ENCODE data around the gene ADAM22. TPM values are rescaled to one million over a fixed set of nuclear protein-coding genes. Genes with fewer than 3 reads are reported as not detected.

The ADAM22 gene
- total and polyA plus RNA-seq, 2 donors from 2014 or later = 2.2 to 7.9 TPM

- Histone ChIP-seq H3K4me3 (ENCODE audit: low read length in 3 of 3) (no peak overlapping the region), H3K4me1 (ENCODE audit: control insufficient read depth in 2 of 3, insufficient read depth in 2 of 3, low read depth in 1 of 3, low read length in 3 of 3) (no peaks in the 10 kb centered on the region), H3K27me3 (ENCODE audit: control insufficient read depth, insufficient read depth, low read length) (no peaks in the 10 kb centered on the region), H3K27ac (ENCODE audit: low read depth in 2 of 2, low read length in 2 of 2) (no peak overlapping the region), H3K36me3 (ENCODE audit: control insufficient read depth in 2 of 3, insufficient read depth in 3 of 3, low read length in 3 of 3) (no peaks in the 10 kb centered on the region), H3K9ac (ENCODE audit: low read length in 3 of 3) (no peak overlapping the region), H3K9me3 (ENCODE audit: control insufficient read depth in 2 of 3, insufficient read depth in 1 of 3, low read length in 3 of 3) (no peaks in the 10 kb centered on the region)
- intact Hi-C loops (cut with DNase I) = no loop called here
- DNase-seq (no peak), FAIRE-seq (no peak)
- TF ChIP-seq, protein P1, sequence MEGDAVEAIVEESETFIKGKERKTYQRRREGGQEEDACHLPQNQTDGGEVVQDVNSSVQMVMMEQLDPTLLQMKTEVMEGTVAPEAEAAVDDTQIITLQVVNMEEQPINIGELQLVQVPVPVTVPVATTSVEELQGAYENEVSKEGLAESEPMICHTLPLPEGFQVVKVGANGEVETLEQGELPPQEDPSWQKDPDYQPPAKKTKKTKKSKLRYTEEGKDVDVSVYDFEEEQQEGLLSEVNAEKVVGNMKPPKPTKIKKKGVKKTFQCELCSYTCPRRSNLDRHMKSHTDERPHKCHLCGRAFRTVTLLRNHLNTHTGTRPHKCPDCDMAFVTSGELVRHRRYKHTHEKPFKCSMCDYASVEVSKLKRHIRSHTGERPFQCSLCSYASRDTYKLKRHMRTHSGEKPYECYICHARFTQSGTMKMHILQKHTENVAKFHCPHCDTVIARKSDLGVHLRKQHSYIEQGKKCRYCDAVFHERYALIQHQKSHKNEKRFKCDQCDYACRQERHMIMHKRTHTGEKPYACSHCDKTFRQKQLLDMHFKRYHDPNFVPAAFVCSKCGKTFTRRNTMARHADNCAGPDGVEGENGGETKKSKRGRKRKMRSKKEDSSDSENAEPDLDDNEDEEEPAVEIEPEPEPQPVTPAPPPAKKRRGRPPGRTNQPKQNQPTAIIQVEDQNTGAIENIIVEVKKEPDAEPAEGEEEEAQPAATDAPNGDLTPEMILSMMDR (IDR thresholded peaks at IDR 0.05; ENCODE audit: borderline replicate concordance, extremely low read depth, insufficient read depth) = no peak
Measured at GRCh38 chr7:88069093-88069492, 135.0 kb downstream of the ADAM22 start.

DNA sequence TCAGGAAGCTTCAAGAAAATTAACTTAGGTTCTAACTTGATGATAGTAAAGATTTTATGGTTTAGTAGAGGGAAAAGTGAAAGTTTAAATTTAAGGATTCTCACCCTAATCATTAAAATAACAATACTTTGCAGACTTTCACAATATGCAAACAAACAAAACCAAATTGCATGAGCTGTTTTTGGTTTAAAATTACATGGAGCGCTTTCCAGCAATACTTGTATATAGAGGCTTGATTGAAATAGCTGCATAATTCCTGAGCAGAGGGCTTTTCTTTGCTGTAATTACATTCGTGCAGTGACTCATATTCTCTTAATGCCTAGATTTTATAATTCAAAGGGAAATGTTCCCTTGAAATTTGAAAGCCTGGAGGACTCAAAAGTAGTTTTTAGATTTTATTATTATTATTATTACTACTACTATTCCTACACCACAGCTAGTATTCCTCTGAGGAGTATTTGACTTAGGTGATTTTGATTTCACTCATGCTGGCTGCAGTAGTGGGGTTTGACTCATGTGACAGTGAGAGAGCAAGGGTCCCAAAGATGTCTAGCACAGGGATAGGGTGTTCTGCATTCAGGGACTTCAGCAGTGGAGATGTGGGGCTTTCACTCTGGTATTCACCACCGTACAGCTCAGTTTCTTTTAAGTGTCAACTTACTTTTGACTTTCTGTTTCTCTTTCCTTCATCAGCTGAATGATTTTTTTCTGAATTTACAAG is 138.1 kb downstream of the ADAM22 start:
- FAIRE-seq = no peak
- Histone ChIP-seq H3K4me1 (ENCODE audit: control insufficient read depth in 2 of 3, insufficient read depth in 2 of 3, low read depth in 1 of 3, low read length in 3 of 3) (no peaks in the 10 kb centered on the region), H3K9me3 (ENCODE audit: control insufficient read depth in 2 of 3, insufficient read depth in 1 of 3, low read length in 3 of 3) (no peaks in the 10 kb centered on the region), H3K9ac (ENCODE audit: low read length in 3 of 3) (no peak overlapping the region), H3K27me3 (ENCODE audit: control insufficient read depth, insufficient read depth, low read length) (no peaks in the 10 kb centered on the region), H3K36me3 (ENCODE audit: control insufficient read depth in 2 of 3, insufficient read depth in 3 of 3, low read length in 3 of 3) (no peaks in the 10 kb centered on the region), H3K4me3 (ENCODE audit: low read length in 3 of 3) (no peak overlapping the region), H3K27ac (ENCODE audit: low read depth in 2 of 2, low read length in 2 of 2) (no peak overlapping the region)
- no peak for DNase-seq
- TF ChIP-seq, protein P1 (IDR thresholded peaks at IDR 0.05; ENCODE audit: borderline replicate concordance, extremely low read depth, insufficient read depth) = no peak
- intact Hi-C loops (cut with DNase I) = no loop called here

DNA sequence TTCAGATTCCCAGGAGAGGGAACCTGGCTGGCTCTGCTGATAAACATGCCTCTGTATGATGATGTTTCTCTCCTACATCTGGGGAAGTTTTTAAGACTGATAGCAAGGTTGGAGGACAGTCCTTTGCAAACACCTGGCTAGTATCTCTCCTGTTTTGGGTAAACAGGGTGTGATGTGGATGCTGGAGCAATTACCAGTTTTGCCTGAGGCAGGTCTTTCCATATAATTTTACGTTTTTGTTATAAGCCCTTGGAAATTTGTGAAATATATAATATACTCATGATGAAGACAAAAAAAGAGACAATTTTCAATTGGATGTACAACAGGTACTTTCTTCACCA is 138.6 kb downstream of the ADAM22 start:
- H3K9me3 ChIP-seq (ENCODE audit: control insufficient read depth in 2 of 3, insufficient read depth in 1 of 3, low read length in 3 of 3) = no peaks in the 10 kb centered on the region
- TF ChIP-seq, protein P1 (IDR thresholded peaks at IDR 0.05; ENCODE audit: borderline replicate concordance, extremely low read depth, insufficient read depth) = no peak
- no peak for DNase-seq
- H3K36me3 ChIP-seq (ENCODE audit: control insufficient read depth in 2 of 3, insufficient read depth in 3 of 3, low read length in 3 of 3) = no peaks in the 10 kb centered on the region
- H3K27ac ChIP-seq (ENCODE audit: low read depth in 2 of 2, low read length in 2 of 2) = no peak overlapping the region
- H3K9ac ChIP-seq (ENCODE audit: low read length in 3 of 3) = no peak overlapping the region
- no peaks in the 10 kb centered on the region for H3K4me1 ChIP-seq (ENCODE audit: control insufficient read depth in 2 of 3, insufficient read depth in 2 of 3, low read depth in 1 of 3, low read length in 3 of 3)
- intact Hi-C loops (cut with DNase I) = no loop called here
- no peaks in the 10 kb centered on the region for H3K27me3 ChIP-seq (ENCODE audit: control insufficient read depth, insufficient read depth, low read length)
- no peak for FAIRE-seq
- H3K4me3 ChIP-seq (ENCODE audit: low read length in 3 of 3) = no peak overlapping the region

GRCh38 chr7:88073626-88074025 is 139.6 kb downstream of the ADAM22 start:
- Histone ChIP-seq H3K27ac (ENCODE audit: low read depth in 2 of 2, low read length in 2 of 2) (no peak overlapping the region), H3K9me3 (ENCODE audit: control insufficient read depth in 2 of 3, insufficient read depth in 1 of 3, low read length in 3 of 3) (no peaks in the 10 kb centered on the region), H3K27me3 (ENCODE audit: control insufficient read depth, insufficient read depth, low read length) (no peaks in the 10 kb centered on the region), H3K36me3 (ENCODE audit: control insufficient read depth in 2 of 3, insufficient read depth in 3 of 3, low read length in 3 of 3) (no peaks in the 10 kb centered on the region), H3K4me1 (ENCODE audit: control insufficient read depth in 2 of 3, insufficient read depth in 2 of 3, low read depth in 1 of 3, low read length in 3 of 3) (no peaks in the 10 kb centered on the region), H3K4me3 (ENCODE audit: low read length in 3 of 3) (no peak overlapping the region), H3K9ac (ENCODE audit: low read length in 3 of 3) (no peak overlapping the region)
- no peak for FAIRE-seq
- intact Hi-C loops (cut with DNase I) = no loop called here
- TF ChIP-seq, protein P1 (IDR thresholded peaks at IDR 0.05; ENCODE audit: borderline replicate concordance, extremely low read depth, insufficient read depth) = no peak
- DNase-seq = no peak

Measured in kidney (tissue), 14 donors.